Measurements from ENCODE around the gene ARL6IP4. TPM values are rescaled to one million over a fixed set of nuclear protein-coding genes. Genes with fewer than 3 reads are reported as not detected.

Gene ARL6IP4
- total RNA-seq, 1 donor from 2014 or later: 146 TPM

- no peak for TF ChIP-seq CTCF (conservative IDR thresholded peaks at IDR 0.05)
- peak overlapping the region; percentile 90 for H3K4me3 Mint-ChIP-seq
Measured at GRCh38 chr12:122982477-122982815, 2.0 kb downstream of the ARL6IP4 start.

GRCh38 chr12:122982963-122983788 is 2.7 kb downstream of the ARL6IP4 start:
- Mint-ChIP-seq H3K4me1 (ENCODE audit: unreplicated experiment) (peaks cover 29% of the 10 kb centered on the region), H3K36me3 (no peaks in the 10 kb centered on the region), H3K4me3 (peak overlapping the region; percentile 70), H3K9me3 (no peaks in the 10 kb centered on the region), H3K27ac (peak overlapping the region; percentile 72), H3K27me3 (no peaks in the 10 kb centered on the region)
- no peak for TF ChIP-seq CTCF (conservative IDR thresholded peaks at IDR 0.05)
- no peak for DNase-seq (ENCODE audit: extremely low spot score, unreplicated experiment)

More at GRCh38 chr12:122982477-122982815, 2.0 kb downstream of the ARL6IP4 start:
- no peaks in the 10 kb centered on the region for H3K27me3 Mint-ChIP-seq
- H3K9me3 Mint-ChIP-seq: no peaks in the 10 kb centered on the region
- no peaks in the 10 kb centered on the region for H3K36me3 Mint-ChIP-seq
- no peak overlapping the region for H3K27ac Mint-ChIP-seq
- DNase-seq (ENCODE audit: extremely low spot score, unreplicated experiment): no peak
- peaks cover 29% of the 10 kb centered on the region for H3K4me1 Mint-ChIP-seq (ENCODE audit: unreplicated experiment)

GRCh38 chr12:122983789-122984515 is 3.5 kb downstream of the ARL6IP4 start:
- no peak for TF ChIP-seq CTCF (conservative IDR thresholded peaks at IDR 0.05)
- no peaks in the 10 kb centered on the region for H3K27me3 Mint-ChIP-seq
- DNase-seq (ENCODE audit: extremely low spot score, unreplicated experiment): no peak
- H3K4me1 Mint-ChIP-seq (ENCODE audit: unreplicated experiment): peaks cover 29% of the 10 kb centered on the region
- H3K9me3 Mint-ChIP-seq: no peaks in the 10 kb centered on the region
- peak overlapping the region; percentile 50 for H3K27ac Mint-ChIP-seq
- peak overlapping the region; percentile 70 for H3K4me3 Mint-ChIP-seq
- no peaks in the 10 kb centered on the region for H3K36me3 Mint-ChIP-seq

- Mint-ChIP-seq H3K27ac (peak overlapping the region; percentile 50), H3K4me3 (peak overlapping the region; percentile 70), H3K36me3 (no peaks in the 10 kb centered on the region), H3K4me1 (ENCODE audit: unreplicated experiment) (peaks cover 29% of the 10 kb centered on the region), H3K27me3 (no peaks in the 10 kb centered on the region), H3K9me3 (no peaks in the 10 kb centered on the region)
- no peak for TF ChIP-seq CTCF (conservative IDR thresholded peaks at IDR 0.05)
- DNase-seq (ENCODE audit: extremely low spot score, unreplicated experiment): no peak
Measured at GRCh38 chr12:122984612-122985337, 4.3 kb downstream of the ARL6IP4 start.

- H3K36me3 Mint-ChIP-seq: no peaks in the 10 kb centered on the region
- no peak overlapping the region for H3K27ac Mint-ChIP-seq
Measured at GRCh38 chr12:122985338-122986257, 5.1 kb downstream of the ARL6IP4 start.

More at GRCh38 chr12:122985338-122986257, 5.1 kb downstream of the ARL6IP4 start:
- DNase-seq (ENCODE audit: extremely low spot score, unreplicated experiment): no peak
- no peaks in the 10 kb centered on the region for H3K27me3 Mint-ChIP-seq
- no peaks in the 10 kb centered on the region for H3K9me3 Mint-ChIP-seq
- no peak overlapping the region for H3K4me3 Mint-ChIP-seq
- no peak for TF ChIP-seq CTCF (conservative IDR thresholded peaks at IDR 0.05)
- H3K4me1 Mint-ChIP-seq (ENCODE audit: unreplicated experiment): peaks cover 25% of the 10 kb centered on the region

Data from type B pancreatic cell (in vitro differentiated cells).